AG10803 (cell line): ENCODE measurements around the gene ABI3.

Experiments
- DNase-seq: peaks from one replicate; pipeline ENCODE4 v3.0.0; 2010; ENCODE audit warnings: low read depth
- H3K4me3 ChIP-seq: 2 replicates; pipeline ENCODE4 v1.5.1; 2011; ENCODE audit warnings: mild to moderate bottlenecking, low read length, control low read depth
- CTCF ChIP-seq: conservative IDR thresholded peaks from 2 replicates; pipeline ENCODE4 v1.5.1; 2011; ENCODE audit warnings: mild to moderate bottlenecking, low read length, control low read depth, inconsistent platforms

ABI3 gene

GRCh38 chr17:49244839-49245238 lies 34.3 kb downstream of the ABI3 start:
- TF ChIP-seq CTCF, result no peak
- no peak for DNase-seq
- H3K4me3 ChIP-seq, result no peak overlapping the region

- TF ChIP-seq CTCF, result no peak
- DNase-seq, result no peak
- H3K4me3 ChIP-seq, result no peak overlapping the region
Measured at GRCh38 chr17:49247944-49248343, 37.4 kb downstream of the ABI3 start.

GRCh38 chr17:49249292-49249794 lies 38.8 kb downstream of the ABI3 start:
- H3K4me3 ChIP-seq, result no peak overlapping the region
- no peak for TF ChIP-seq CTCF
- DNase-seq, result peak; percentile 40

GRCh38 chr17:49249890-49250522 lies 39.5 kb downstream of the ABI3 start:
- no peak for DNase-seq
- TF ChIP-seq CTCF, result no peak
- no peak overlapping the region for H3K4me3 ChIP-seq

- DNase-seq, result peak; percentile 40
- H3K4me3 ChIP-seq, result no peak overlapping the region
- TF ChIP-seq CTCF, result no peak
Measured at GRCh38 chr17:49252148-49252695, 41.7 kb downstream of the ABI3 start.

- H3K4me3 ChIP-seq, result no peak overlapping the region
- TF ChIP-seq CTCF, result no peak
- DNase-seq, result no peak
Measured at GRCh38 chr17:49254066-49254465, 43.6 kb downstream of the ABI3 start.

GRCh38 chr17:49255125-49255524 lies 44.6 kb downstream of the ABI3 start:
- no peak overlapping the region for H3K4me3 ChIP-seq
- no peak for TF ChIP-seq CTCF
- no peak for DNase-seq
